ENCODE data around the gene ZBTB16. TPM values are rescaled to one million over a fixed set of nuclear protein-coding genes. Genes with fewer than 3 reads are reported as not detected.
A peak's percentile ranks its signal among the peaks of the same experiment; 100 is the strongest.

ZBTB16 gene
- total RNA-seq, 2 experiments from 2014 or later: 11.0 to 11.8 TPM

- ChIA-PET POLR2A (interaction anchor here (1.0 to 4.7 kb wide), 3 partner anchors 8 to 15 kb away, joined by 3 to 28 read pairs (median 4); no protein-coding TSS in a partner anchor), CTCF (interaction anchor here (0.6 to 1.5 kb wide), 6 partner anchors 13 to 188 kb away, joined by 3 to 9 read pairs (median 4); no protein-coding TSS in a partner anchor)
- peaks cover 6% of the 10 kb centered on the region for H3K27me3 Mint-ChIP-seq
- no peaks in the 10 kb centered on the region for H3K9me3 Mint-ChIP-seq
- peak overlapping the region; percentile 84 for H3K27ac Mint-ChIP-seq
- H3K36me3 Mint-ChIP-seq (ENCODE audit: low read depth): peaks cover 15% of the 10 kb centered on the region
- no peak for DNase-seq
- H3K4me3 Mint-ChIP-seq: no peak overlapping the region
- peaks cover 56% of the 10 kb centered on the region for H3K4me1 Mint-ChIP-seq
These were observed 13.7 kb downstream of the ZBTB16 start for GRCh38 chr11:114073007-114073827.

GRCh38 chr11:114073828-114074381 lies 14.4 kb downstream of the ZBTB16 start:
- Mint-ChIP-seq H3K9me3 (no peaks in the 10 kb centered on the region), H3K4me3 (no peak overlapping the region), H3K36me3 (ENCODE audit: low read depth) (peaks cover 14% of the 10 kb centered on the region), H3K27ac (peak overlapping the region; percentile 84), H3K27me3 (peaks cover 8% of the 10 kb centered on the region), H3K4me1 (peaks cover 60% of the 10 kb centered on the region)
- no peak for DNase-seq
- CTCF ChIA-PET: interaction anchor here (0.6 to 1.5 kb wide), 4 partner anchors 9 to 160 kb away, joined by 3 to 5 read pairs (median 4); no protein-coding TSS in a partner anchor
- POLR2A ChIA-PET: interaction anchor here (1.0 to 4.7 kb wide), 2 partner anchors 12 to 16 kb away, joined by 3 to 28 read pairs; no protein-coding TSS in a partner anchor

- Mint-ChIP-seq H3K27me3 (peaks cover 8% of the 10 kb centered on the region), H3K4me3 (peak overlapping the region; percentile 40), H3K36me3 (ENCODE audit: low read depth) (peaks cover 14% of the 10 kb centered on the region), H3K4me1 (peaks cover 68% of the 10 kb centered on the region), H3K9me3 (no peaks in the 10 kb centered on the region), H3K27ac (peak overlapping the region; percentile 84)
- POLR2A ChIA-PET: interaction anchor here (4.7 kb wide), 1 partner anchor 13 kb away, joined by 28 read pairs; no protein-coding TSS in a partner anchor
- no peak for DNase-seq
- CTCF ChIA-PET: interaction anchor here (0.6 to 1.5 kb wide), 3 partner anchors 10 to 159 kb away, joined by 3 to 5 read pairs (median 3); no protein-coding TSS in a partner anchor
These were observed 15.2 kb downstream of the ZBTB16 start for GRCh38 chr11:114074546-114075343.

- ChIA-PET POLR2A (no interaction called here), CTCF (interaction anchor here (1.5 kb wide), 1 partner anchor 10 kb away, joined by 5 read pairs; no protein-coding TSS in a partner anchor)
- Mint-ChIP-seq H3K27ac (peak overlapping the region; percentile 84), H3K36me3 (ENCODE audit: low read depth) (peaks cover 14% of the 10 kb centered on the region), H3K9me3 (no peaks in the 10 kb centered on the region), H3K4me1 (peaks cover 74% of the 10 kb centered on the region), H3K27me3 (peaks cover 8% of the 10 kb centered on the region), H3K4me3 (no peak overlapping the region)
- DNase-seq: no peak
These were observed 15.8 kb downstream of the ZBTB16 start for GRCh38 chr11:114075344-114075610.

- peaks cover 8% of the 10 kb centered on the region for H3K27me3 Mint-ChIP-seq
- ChIA-PET POLR2A (interaction anchor here (1.2 kb wide), 1 partner anchor 15 kb away, joined by 5 read pairs; no protein-coding TSS in a partner anchor), CTCF (interaction anchor here (1.0 kb wide), 1 partner anchor 10 kb away, joined by 3 read pairs; no protein-coding TSS in a partner anchor)
- H3K4me3 Mint-ChIP-seq: peak overlapping the region; percentile 18
- peaks cover 14% of the 10 kb centered on the region for H3K36me3 Mint-ChIP-seq (ENCODE audit: low read depth)
- no peaks in the 10 kb centered on the region for H3K9me3 Mint-ChIP-seq
- peaks cover 81% of the 10 kb centered on the region for H3K4me1 Mint-ChIP-seq
- DNase-seq: peak; percentile 47
- H3K27ac Mint-ChIP-seq: peak overlapping the region; percentile 74
These were observed 16.5 kb downstream of the ZBTB16 start for GRCh38 chr11:114075891-114076441.

GRCh38 chr11:114076921-114077331 lies 17.4 kb downstream of the ZBTB16 start:
- ChIA-PET CTCF (interaction anchor here (1.0 kb wide), 1 partner anchor 9 kb away, joined by 3 read pairs; no protein-coding TSS in a partner anchor), POLR2A (interaction anchor here (1.2 kb wide), 1 partner anchor 16 kb away, joined by 5 read pairs; no protein-coding TSS in a partner anchor)
- Mint-ChIP-seq H3K4me1 (peaks cover 85% of the 10 kb centered on the region), H3K4me3 (peak overlapping the region; percentile 65), H3K27ac (peak overlapping the region; percentile 79), H3K9me3 (no peaks in the 10 kb centered on the region), H3K27me3 (peaks cover 8% of the 10 kb centered on the region), H3K36me3 (ENCODE audit: low read depth) (peaks cover 12% of the 10 kb centered on the region)
- no peak for DNase-seq

GRCh38 chr11:114077482-114078305 lies 18.2 kb downstream of the ZBTB16 start:
- peaks cover 8% of the 10 kb centered on the region for H3K27me3 Mint-ChIP-seq
- CTCF ChIA-PET: interaction anchor here (0.7 kb wide), 1 partner anchor 21 kb away, joined by 3 read pairs; no protein-coding TSS in a partner anchor
- peaks cover 79% of the 10 kb centered on the region for H3K4me1 Mint-ChIP-seq
- peaks cover 8% of the 10 kb centered on the region for H3K36me3 Mint-ChIP-seq (ENCODE audit: low read depth)
- peak overlapping the region; percentile 79 for H3K27ac Mint-ChIP-seq
- DNase-seq: peak; percentile 47
- no peaks in the 10 kb centered on the region for H3K9me3 Mint-ChIP-seq
- POLR2A ChIA-PET: interaction anchor here (0.7 to 1.4 kb wide), 3 partner anchors 74 to 105 kb away, joined by 3 to 7 read pairs (median 3); no protein-coding TSS in a partner anchor
- peak overlapping the region; percentile 65 for H3K4me3 Mint-ChIP-seq

GRCh38 chr11:114078423-114078822 lies 18.9 kb downstream of the ZBTB16 start:
- ChIA-PET POLR2A (interaction anchor here (0.7 to 1.4 kb wide), 4 partner anchors 18 to 104 kb away, joined by 3 to 7 read pairs (median 4); no protein-coding TSS in a partner anchor), CTCF (interaction anchor here (0.7 kb wide), 1 partner anchor 21 kb away, joined by 3 read pairs; no protein-coding TSS in a partner anchor)
- H3K27ac Mint-ChIP-seq: peak overlapping the region; percentile 79
- peaks cover 8% of the 10 kb centered on the region for H3K27me3 Mint-ChIP-seq
- peaks cover 76% of the 10 kb centered on the region for H3K4me1 Mint-ChIP-seq
- H3K4me3 Mint-ChIP-seq: no peak overlapping the region
- peaks cover 8% of the 10 kb centered on the region for H3K36me3 Mint-ChIP-seq (ENCODE audit: low read depth)
- H3K9me3 Mint-ChIP-seq: no peaks in the 10 kb centered on the region
- no peak for DNase-seq

GRCh38 chr11:114079511-114080065 lies 20.1 kb downstream of the ZBTB16 start:
- H3K4me3 Mint-ChIP-seq: no peak overlapping the region
- no peak for DNase-seq
- ChIA-PET CTCF (interaction anchor here (0.9 to 1.9 kb wide), 3 partner anchors 81 to 182 kb away, joined by 3 to 7 read pairs (median 4); no protein-coding TSS in a partner anchor), POLR2A (no interaction called here)
- H3K4me1 Mint-ChIP-seq: peaks cover 69% of the 10 kb centered on the region
- no peaks in the 10 kb centered on the region for H3K9me3 Mint-ChIP-seq
- peaks cover 8% of the 10 kb centered on the region for H3K36me3 Mint-ChIP-seq (ENCODE audit: low read depth)
- H3K27me3 Mint-ChIP-seq: peaks cover 15% of the 10 kb centered on the region
- peak overlapping the region; percentile 72 for H3K27ac Mint-ChIP-seq

GRCh38 chr11:114080219-114080618 lies 20.7 kb downstream of the ZBTB16 start:
- POLR2A ChIA-PET: no interaction called here
- H3K4me1 Mint-ChIP-seq: peaks cover 68% of the 10 kb centered on the region
- H3K27me3 Mint-ChIP-seq: peaks cover 15% of the 10 kb centered on the region
- H3K27ac Mint-ChIP-seq: peak overlapping the region; percentile 72
- CTCF ChIA-PET: interaction anchor here (0.9 to 1.9 kb wide), 3 partner anchors 80 to 181 kb away, joined by 3 to 7 read pairs (median 4); no protein-coding TSS in a partner anchor
- no peaks in the 10 kb centered on the region for H3K9me3 Mint-ChIP-seq
- H3K4me3 Mint-ChIP-seq: no peak overlapping the region
- peak; percentile 42 for DNase-seq
- H3K36me3 Mint-ChIP-seq (ENCODE audit: low read depth): peaks cover 4% of the 10 kb centered on the region

GRCh38 chr11:114080769-114081168 lies 21.3 kb downstream of the ZBTB16 start:
- ChIA-PET POLR2A (interaction anchor here (1.5 kb wide), 1 partner anchor 8 kb away, joined by 4 read pairs; no protein-coding TSS in a partner anchor), CTCF (interaction anchor here (0.9 to 1.9 kb wide), 2 partner anchors 86 to 180 kb away, joined by 4 to 7 read pairs; no protein-coding TSS in a partner anchor)
- H3K27ac Mint-ChIP-seq: peak overlapping the region; percentile 72
- H3K4me3 Mint-ChIP-seq: no peak overlapping the region
- H3K9me3 Mint-ChIP-seq: no peaks in the 10 kb centered on the region
- no peak for DNase-seq
- peaks cover 66% of the 10 kb centered on the region for H3K4me1 Mint-ChIP-seq
- peaks cover 13% of the 10 kb centered on the region for H3K27me3 Mint-ChIP-seq
- peaks cover 3% of the 10 kb centered on the region for H3K36me3 Mint-ChIP-seq (ENCODE audit: low read depth)
